GM10266 (cell line): ENCODE results near the gene SLC9A7.
A peak's percentile ranks its signal among the peaks of the same experiment; 100 is the strongest.

Experiments used
- DNase-seq: peaks from one replicate; pipeline ENCODE4 v3.0.0; 2012; ENCODE audit errors: extremely low spot score
- TF ChIP-seq, protein P1 (sequence below): IDR thresholded peaks from 2 replicates; pipeline ENCODE4 v1.5.1; 2012; ENCODE audit warnings: mild to moderate bottlenecking, low read depth; ENCODE audit not compliant: control insufficient read depth, insufficient read depth; ENCODE audit errors: missing control alignments

The SLC9A7 gene

DNA sequence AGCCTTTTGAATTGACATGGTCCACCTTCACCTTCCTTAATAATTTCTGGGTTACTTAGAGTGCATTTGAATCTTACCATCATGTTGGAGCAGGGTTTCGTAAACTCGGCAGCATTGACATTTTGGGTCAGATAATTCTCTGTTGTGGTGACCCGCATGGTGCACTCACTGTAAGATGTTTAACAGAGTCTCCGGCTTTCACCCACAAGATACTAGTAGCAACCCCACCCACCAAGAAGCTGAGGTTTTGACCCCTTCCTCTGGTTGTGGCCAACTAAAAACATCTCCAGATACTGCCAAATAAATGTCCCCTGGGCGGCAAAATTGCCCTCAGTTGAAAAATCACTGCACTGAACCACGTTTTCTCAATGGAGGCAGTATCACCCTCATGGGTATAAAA lies 122.7 kb downstream of the SLC9A7 start:
- TF ChIP-seq, protein P1, sequence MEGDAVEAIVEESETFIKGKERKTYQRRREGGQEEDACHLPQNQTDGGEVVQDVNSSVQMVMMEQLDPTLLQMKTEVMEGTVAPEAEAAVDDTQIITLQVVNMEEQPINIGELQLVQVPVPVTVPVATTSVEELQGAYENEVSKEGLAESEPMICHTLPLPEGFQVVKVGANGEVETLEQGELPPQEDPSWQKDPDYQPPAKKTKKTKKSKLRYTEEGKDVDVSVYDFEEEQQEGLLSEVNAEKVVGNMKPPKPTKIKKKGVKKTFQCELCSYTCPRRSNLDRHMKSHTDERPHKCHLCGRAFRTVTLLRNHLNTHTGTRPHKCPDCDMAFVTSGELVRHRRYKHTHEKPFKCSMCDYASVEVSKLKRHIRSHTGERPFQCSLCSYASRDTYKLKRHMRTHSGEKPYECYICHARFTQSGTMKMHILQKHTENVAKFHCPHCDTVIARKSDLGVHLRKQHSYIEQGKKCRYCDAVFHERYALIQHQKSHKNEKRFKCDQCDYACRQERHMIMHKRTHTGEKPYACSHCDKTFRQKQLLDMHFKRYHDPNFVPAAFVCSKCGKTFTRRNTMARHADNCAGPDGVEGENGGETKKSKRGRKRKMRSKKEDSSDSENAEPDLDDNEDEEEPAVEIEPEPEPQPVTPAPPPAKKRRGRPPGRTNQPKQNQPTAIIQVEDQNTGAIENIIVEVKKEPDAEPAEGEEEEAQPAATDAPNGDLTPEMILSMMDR, result no peak
- DNase-seq, result no peak

DNA sequence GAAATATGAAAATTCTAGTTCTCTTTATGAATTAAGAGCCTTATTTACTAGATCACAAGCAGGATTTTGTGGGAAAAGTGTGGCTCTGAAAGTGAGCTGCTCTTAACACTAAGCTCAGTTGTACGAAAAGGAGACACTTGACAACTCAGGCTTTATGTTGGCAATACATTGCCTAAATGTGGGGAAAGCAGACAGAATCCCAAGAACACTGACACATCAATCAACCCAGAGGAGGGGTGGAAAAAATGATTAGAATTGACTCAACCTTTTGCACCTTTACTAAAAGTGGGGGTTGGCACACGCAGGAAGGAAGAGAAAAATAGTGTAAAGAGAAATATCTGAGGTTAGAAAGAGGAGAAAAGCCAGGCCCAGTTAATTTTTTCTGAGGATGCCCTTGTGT lies 123.7 kb downstream of the SLC9A7 start:
- TF ChIP-seq, protein P1, result no peak

DNA sequence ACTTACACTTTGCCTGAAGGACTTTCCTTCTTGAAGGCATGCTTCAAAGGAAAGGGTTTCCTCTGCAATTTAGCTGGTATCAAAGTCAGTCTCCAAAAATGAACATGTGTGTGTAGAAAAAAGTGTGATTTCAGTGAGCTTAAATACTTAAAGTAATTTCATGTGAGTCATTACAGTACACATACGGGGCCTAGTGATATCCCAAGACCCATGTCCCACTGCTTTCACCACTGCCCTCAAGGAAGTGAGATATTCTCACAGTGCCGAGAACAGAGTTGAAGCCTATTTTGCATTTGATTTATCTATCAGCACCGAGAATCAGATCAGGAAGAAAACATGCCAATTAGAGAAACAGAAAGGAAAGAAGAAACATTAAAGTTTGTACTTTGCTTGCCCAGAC lies 124.3 kb downstream of the SLC9A7 start:
- TF ChIP-seq, protein P1, result no peak
- no peak for DNase-seq

More for the DNA sequence above, 123.7 kb downstream of the SLC9A7 start:
- no peak for DNase-seq

DNA sequence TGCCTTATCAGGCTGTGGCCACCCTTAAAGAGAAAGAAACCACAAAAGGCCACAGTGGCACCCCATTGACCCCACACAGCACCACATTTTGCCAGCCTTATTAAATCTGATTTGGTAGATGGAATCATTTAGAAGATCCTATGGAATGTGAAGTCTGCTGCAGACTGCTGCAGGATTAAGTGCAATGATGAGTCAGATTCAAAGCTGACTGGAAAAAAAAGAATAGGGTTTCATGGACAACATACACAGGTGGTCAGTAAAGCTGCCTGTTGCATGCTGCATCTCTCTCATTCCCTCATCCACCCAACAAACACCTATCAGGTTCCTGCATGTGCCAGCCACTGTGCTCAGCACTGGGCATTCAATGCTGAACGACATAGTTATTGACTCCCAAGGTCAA lies 128.8 kb downstream of the SLC9A7 start:
- DNase-seq, result no peak
- TF ChIP-seq, protein P1, result no peak

DNA sequence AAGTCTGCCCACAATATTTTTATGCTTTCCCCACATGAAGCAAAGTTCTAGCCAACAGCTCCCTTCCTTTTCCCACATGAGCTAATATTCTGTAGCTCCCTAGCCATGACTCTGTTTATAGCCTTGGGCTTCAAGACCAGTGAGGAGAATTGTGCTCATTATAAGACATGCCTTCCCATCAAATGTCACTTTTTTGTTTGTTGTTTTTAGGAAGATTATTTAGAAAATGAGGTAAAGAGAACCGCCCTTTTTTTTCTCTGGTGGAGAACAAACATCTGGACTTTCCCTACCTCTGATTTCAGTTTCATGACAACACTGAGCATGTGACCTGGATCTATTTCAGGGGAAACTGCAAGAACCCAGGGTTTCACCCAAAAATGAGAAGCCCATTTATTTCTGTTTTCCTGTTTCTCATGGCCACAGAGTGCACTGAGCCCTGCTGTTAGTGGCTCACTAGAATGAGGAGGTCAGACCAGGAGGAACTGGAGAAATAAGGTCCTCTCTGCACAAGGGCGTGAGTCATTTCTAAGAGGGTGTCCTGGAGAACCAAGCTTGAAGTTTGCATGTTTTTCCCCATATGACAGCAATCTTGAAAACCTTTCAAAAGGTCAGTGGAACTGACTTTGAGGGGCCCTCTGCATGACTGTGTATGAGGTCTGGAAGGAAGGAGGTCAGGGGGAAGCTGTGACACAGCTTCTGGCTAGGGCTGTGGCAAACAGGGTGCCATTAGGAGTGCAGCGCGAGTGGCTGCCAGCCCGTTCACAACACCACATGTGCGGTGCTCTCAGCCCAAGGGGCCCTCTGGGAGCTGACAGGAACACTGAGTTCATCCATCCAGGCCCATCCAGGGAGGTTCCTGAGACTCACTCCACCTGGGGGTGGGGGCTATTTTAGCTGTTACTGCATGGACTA lies 130.2 kb downstream of the SLC9A7 start:
- TF ChIP-seq, protein P1, result no peak
- DNase-seq, result peak; percentile 33

DNA sequence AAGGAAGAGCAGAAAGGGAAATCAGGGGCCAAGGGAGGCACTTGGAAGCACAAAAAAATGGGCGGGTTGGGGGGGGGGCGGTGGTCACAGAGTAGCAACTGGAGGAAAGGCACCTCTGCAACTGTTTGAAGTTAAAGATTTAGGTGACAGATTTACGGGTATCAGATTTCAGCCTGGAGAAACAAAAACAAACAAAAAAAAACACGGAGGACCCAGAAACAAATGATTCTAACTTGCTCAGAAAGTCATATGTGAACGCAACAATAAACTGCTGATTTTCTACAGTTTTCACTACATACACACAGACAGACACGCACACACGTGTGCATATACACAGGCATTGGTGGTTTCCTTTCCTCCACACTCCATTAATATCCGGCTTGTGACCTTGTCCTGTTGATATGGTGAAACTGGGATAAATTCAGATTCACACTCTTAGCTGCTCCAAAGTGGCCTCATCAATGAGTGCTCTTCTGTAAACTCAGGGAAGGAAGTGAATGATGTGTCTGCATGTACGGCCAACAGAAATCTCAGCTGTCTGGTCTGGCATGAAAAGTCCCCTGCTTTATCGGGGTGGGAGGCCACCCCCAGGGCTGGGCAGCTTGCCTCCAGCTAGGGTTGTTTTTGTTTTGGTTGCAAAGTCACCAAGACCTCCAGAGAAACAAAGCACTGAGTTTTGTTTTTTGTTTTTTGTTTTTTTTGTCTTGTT lies 131.1 kb downstream of the SLC9A7 start:
- no peak for DNase-seq

More for the DNA sequence above, 131.1 kb downstream of the SLC9A7 start:
- TF ChIP-seq, protein P1, result no peak
